ENCODE data around the gene SPATA3. TPM values are rescaled to one million over a fixed set of nuclear protein-coding genes. Genes with fewer than 3 reads are reported as not detected.

Gene SPATA3
- total RNA-seq, 1 donor, result not detected

GRCh38 chr2:230985519-230986231, 10.2 kb upstream of the SPATA3 start:
- no peak for DNase-seq (ENCODE audit: low read depth)
- no peak for TF ChIP-seq CTCF (IDR thresholded peaks at IDR 0.05; ENCODE audit: insufficient read depth, low read length)
- H3K4me3 ChIP-seq (ENCODE audit: low read depth, low read length), result no peak overlapping the region

GRCh38 chr2:230986520-230987136, 9.3 kb upstream of the SPATA3 start:
- no peak for TF ChIP-seq CTCF (IDR thresholded peaks at IDR 0.05; ENCODE audit: insufficient read depth, low read length)
- DNase-seq (ENCODE audit: low read depth), result no peak
- peak overlapping the region; percentile 61 for H3K4me3 ChIP-seq (ENCODE audit: low read depth, low read length)

- DNase-seq (ENCODE audit: low read depth), result peak; percentile 61
- H3K4me3 ChIP-seq (ENCODE audit: low read depth, low read length), result peak overlapping the region; percentile 61
- TF ChIP-seq CTCF (IDR thresholded peaks at IDR 0.05; ENCODE audit: insufficient read depth, low read length), result peak; percentile 93
Observed at GRCh38 chr2:230987137-230988020, 8.5 kb upstream of the SPATA3 start.

- TF ChIP-seq CTCF (IDR thresholded peaks at IDR 0.05; ENCODE audit: insufficient read depth, low read length), result no peak
- DNase-seq (ENCODE audit: low read depth), result no peak
- no peak overlapping the region for H3K4me3 ChIP-seq (ENCODE audit: low read depth, low read length)
Observed at GRCh38 chr2:230989731-230990130, 6.2 kb upstream of the SPATA3 start.

GRCh38 chr2:230990131-230990898, 5.6 kb upstream of the SPATA3 start:
- no peak for DNase-seq (ENCODE audit: low read depth)
- TF ChIP-seq CTCF (IDR thresholded peaks at IDR 0.05; ENCODE audit: insufficient read depth, low read length), result no peak
- H3K4me3 ChIP-seq (ENCODE audit: low read depth, low read length), result no peak overlapping the region

GRCh38 chr2:230990899-230991150, 5.1 kb upstream of the SPATA3 start:
- DNase-seq (ENCODE audit: low read depth), result no peak
- H3K4me3 ChIP-seq (ENCODE audit: low read depth, low read length), result no peak overlapping the region
- no peak for TF ChIP-seq CTCF (IDR thresholded peaks at IDR 0.05; ENCODE audit: insufficient read depth, low read length)
